ENCODE measurements around the gene FTO.

FTO gene

DNA sequence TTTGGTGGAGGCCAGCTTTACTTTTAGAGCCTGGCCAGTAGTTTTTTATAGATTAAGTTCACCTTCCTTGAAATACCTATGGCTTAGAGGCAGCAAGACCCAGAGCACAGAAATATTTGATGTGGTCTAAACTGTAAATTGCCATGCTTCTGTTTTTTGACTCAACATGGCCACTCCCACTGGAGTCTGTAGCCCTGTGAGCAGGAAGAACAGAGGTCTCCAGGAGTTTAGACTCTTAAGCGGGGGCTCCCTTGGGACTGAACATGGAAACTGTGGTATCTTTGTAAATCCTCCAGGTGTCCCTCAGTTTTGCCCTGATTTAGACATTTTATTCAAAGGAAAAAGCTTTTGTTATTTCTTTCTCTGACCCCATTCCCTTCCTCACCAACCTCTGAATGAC lies 145.6 kb downstream of the FTO start:
- no peak for DNase-seq
- no peak overlapping the region for H3K4me3 ChIP-seq (ENCODE audit: low read depth, low read length)
- no peak overlapping the region for H3K27ac ChIP-seq
- TF ChIP-seq, protein P1, sequence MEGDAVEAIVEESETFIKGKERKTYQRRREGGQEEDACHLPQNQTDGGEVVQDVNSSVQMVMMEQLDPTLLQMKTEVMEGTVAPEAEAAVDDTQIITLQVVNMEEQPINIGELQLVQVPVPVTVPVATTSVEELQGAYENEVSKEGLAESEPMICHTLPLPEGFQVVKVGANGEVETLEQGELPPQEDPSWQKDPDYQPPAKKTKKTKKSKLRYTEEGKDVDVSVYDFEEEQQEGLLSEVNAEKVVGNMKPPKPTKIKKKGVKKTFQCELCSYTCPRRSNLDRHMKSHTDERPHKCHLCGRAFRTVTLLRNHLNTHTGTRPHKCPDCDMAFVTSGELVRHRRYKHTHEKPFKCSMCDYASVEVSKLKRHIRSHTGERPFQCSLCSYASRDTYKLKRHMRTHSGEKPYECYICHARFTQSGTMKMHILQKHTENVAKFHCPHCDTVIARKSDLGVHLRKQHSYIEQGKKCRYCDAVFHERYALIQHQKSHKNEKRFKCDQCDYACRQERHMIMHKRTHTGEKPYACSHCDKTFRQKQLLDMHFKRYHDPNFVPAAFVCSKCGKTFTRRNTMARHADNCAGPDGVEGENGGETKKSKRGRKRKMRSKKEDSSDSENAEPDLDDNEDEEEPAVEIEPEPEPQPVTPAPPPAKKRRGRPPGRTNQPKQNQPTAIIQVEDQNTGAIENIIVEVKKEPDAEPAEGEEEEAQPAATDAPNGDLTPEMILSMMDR (IDR thresholded peaks at IDR 0.05; ENCODE audit: low read depth, low read length, missing control alignments): no peak
- in situ Hi-C loops (cut with HindIII; ENCODE audit: low pct_ligation_motif_present, low sequenced_read_pairs): no loop called here
- H3K27me3 ChIP-seq (replicated peaks): no peaks in the 10 kb centered on the region
- H3K36me3 ChIP-seq (replicated peaks): no peaks in the 10 kb centered on the region

DNA sequence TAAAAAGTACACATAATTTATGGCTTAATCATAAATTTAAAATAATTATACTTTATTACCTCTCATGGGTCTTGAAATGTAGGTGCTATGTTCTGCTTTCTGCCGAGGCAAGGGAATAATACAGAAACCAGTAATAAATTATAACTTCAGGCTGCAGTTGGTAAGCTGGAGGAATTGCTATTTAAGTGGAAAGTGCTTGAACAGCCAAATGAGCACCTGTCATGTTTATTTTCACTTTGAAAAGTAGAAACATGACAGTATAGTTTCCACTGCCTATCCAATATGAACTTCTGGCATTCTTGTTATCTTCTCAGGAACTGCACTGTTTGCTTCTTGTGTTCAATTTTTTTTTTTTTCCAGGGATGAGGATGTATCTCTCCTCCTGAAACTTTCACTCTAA lies 146.0 kb downstream of the FTO start:
- no peak for DNase-seq
- in situ Hi-C loops (cut with HindIII; ENCODE audit: low pct_ligation_motif_present, low sequenced_read_pairs): no loop called here
- no peak overlapping the region for H3K4me3 ChIP-seq (ENCODE audit: low read depth, low read length)
- TF ChIP-seq, protein P1 (IDR thresholded peaks at IDR 0.05; ENCODE audit: low read depth, low read length, missing control alignments): no peak
- H3K27ac ChIP-seq: no peak overlapping the region
- no peaks in the 10 kb centered on the region for H3K36me3 ChIP-seq (replicated peaks)
- H3K27me3 ChIP-seq (replicated peaks): no peaks in the 10 kb centered on the region

DNA sequence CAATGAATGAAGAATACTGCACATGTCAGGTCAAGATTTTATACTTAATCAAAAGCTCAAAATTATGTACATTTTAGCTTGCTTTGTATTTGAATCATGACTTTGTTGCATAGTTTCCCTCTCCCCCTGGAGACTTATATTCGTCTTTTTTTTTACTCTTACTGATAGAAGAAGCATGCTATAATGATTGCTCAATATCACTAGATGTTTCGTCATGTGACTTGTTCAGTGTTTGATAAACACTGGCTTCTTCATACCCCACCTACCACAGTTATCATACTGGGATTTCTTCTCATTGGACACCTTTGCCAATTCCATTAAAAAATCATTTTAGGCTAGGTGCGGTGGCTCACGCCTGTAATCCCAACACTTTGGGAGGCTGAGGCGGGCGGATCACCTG lies 148.7 kb downstream of the FTO start:
- no peaks in the 10 kb centered on the region for H3K36me3 ChIP-seq (replicated peaks)
- in situ Hi-C loops (cut with HindIII; ENCODE audit: low pct_ligation_motif_present, low sequenced_read_pairs): no loop called here
- no peaks in the 10 kb centered on the region for H3K27me3 ChIP-seq (replicated peaks)
- no peak for DNase-seq
- no peak overlapping the region for H3K4me3 ChIP-seq (ENCODE audit: low read depth, low read length)
- TF ChIP-seq, protein P1 (IDR thresholded peaks at IDR 0.05; ENCODE audit: low read depth, low read length, missing control alignments): no peak
- no peak overlapping the region for H3K27ac ChIP-seq

DNA sequence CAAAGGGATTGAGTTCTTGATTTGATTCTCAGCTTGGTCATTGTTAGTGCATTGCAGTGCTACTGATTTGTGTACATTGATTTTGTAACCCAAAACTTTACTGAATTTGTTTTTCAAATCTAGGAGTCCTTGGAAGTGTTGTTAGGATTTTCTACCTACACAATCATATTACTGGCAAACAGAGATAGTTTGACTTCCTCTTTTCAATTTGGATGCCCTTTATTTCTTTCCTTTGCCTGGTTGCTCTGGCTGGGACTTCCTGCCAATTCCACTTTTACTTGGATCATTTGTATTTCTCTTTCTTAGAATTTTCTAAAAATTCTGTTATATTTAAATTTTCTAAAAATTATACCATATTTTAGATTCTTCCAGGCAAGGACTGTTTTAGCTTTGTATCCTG lies 151.1 kb downstream of the FTO start:
- in situ Hi-C loops (cut with HindIII; ENCODE audit: low pct_ligation_motif_present, low sequenced_read_pairs): no loop called here
- DNase-seq: no peak
- H3K36me3 ChIP-seq (replicated peaks): no peaks in the 10 kb centered on the region

DNA sequence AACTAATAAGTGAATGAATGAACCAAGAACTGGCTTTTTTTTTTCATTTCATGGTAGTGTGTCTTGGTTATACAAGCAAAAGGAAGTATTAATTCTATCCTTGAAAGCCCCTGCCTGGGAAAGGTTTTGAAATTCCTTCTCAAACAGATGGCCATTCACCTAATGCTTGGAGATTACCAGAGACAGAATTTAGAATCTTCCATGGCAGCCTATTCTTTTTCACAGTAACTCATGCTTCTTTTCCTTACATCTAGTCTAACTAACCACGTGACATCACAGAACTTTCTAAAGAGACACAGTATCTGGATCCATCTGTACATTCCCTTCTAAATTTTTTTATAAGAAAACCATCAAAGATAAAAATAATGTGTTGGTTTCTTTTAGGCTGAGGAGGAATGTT lies 151.6 kb downstream of the FTO start:
- in situ Hi-C loops (cut with HindIII; ENCODE audit: low pct_ligation_motif_present, low sequenced_read_pairs): no loop called here
- TF ChIP-seq, protein P1 (IDR thresholded peaks at IDR 0.05; ENCODE audit: low read depth, low read length, missing control alignments): no peak
- no peak for DNase-seq
- Histone ChIP-seq H3K27me3 (replicated peaks) (no peaks in the 10 kb centered on the region), H3K36me3 (replicated peaks) (no peaks in the 10 kb centered on the region), H3K27ac (no peak overlapping the region), H3K4me3 (ENCODE audit: low read depth, low read length) (no peak overlapping the region)

More for the DNA sequence above, 151.1 kb downstream of the FTO start:
- TF ChIP-seq, protein P1 (IDR thresholded peaks at IDR 0.05; ENCODE audit: low read depth, low read length, missing control alignments): no peak
- Histone ChIP-seq H3K27me3 (replicated peaks) (no peaks in the 10 kb centered on the region), H3K27ac (no peak overlapping the region), H3K4me3 (ENCODE audit: low read depth, low read length) (no peak overlapping the region)

DNA sequence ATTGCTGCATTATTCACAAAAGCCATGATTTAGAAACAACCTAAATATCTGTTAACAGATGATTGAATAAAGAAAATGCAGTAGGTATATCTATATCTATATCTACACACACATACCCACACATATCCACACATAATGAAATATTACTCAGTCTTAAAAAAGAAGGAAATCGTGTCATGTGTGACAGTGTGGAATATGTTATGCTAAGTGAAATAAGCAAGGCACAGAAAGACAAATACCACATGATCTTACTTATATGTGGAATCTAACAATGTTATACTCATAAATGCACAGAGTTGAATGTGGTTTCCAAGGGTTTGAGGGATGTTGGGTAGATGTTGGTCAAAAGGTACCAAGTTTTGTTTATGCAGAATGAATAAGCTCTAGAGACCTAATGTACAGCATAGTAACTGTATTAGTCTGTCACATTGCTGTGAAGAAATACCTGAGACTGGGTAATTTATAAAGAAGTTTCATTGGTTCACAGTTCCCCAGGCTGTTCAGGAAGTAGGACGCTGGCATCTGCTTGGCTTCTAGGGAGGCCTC lies 156.1 kb downstream of the FTO start:
- Histone ChIP-seq H3K4me3 (ENCODE audit: low read depth, low read length) (no peak overlapping the region), H3K36me3 (replicated peaks) (no peaks in the 10 kb centered on the region), H3K27ac (no peak overlapping the region), H3K27me3 (replicated peaks) (no peaks in the 10 kb centered on the region)
- TF ChIP-seq, protein P1 (IDR thresholded peaks at IDR 0.05; ENCODE audit: low read depth, low read length, missing control alignments): no peak
- in situ Hi-C loops (cut with HindIII; ENCODE audit: low pct_ligation_motif_present, low sequenced_read_pairs): no loop called here
- DNase-seq: no peak

Measured in brain microvascular endothelial cell (primary cell).